Lower leg skin (tissue), 3 donors: ENCODE measurements around the gene SINHCAF.
"Not testable (repeated sequence)": the region's sequence is repeated elsewhere in the genome, so short reads cannot be mapped to it uniquely, and the experiment has no call there.

ENCODE experiments used
- POLR2A ChIP-seq, 2 donors: fragments of 450-650 bp; IDR thresholded peaks; one replicate each; pipeline ENCODE4 v1.6.1; 2016 to 2017; ENCODE audit warnings: antibody characterized with exemption in 2 of 2, mild to moderate bottlenecking in 1 of 2, moderate library complexity in 1 of 2
- TF ChIP-seq, protein P1 (sequence below), 3 donors: fragments of 450-650 bp; IDR thresholded peaks; one replicate each; pipeline ENCODE4 v1.5.1; 2016; ENCODE audit warnings: antibody characterized with exemption in 3 of 3, mild to moderate bottlenecking in 3 of 3, moderate library complexity in 2 of 3

DNA sequence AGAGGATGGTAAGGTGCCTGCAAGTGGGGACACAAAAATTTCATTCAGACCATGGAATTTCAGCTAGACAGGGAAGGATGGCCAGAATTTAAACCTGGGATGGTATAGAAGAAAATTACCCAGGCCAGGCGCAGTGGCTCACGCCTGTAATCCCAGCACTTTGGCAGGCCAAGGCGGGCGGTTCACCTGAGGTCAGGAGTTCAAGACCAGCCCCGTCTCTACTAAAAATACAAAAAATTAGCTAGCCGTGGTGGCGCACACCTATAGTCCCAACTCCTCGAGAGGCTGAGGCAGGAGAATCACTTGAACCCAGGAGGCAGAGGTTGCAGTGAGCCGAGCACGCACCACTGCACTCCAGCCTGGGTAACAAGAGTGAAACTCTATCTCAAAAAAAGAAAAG is 87.6 kb downstream of the SINHCAF start:
- TF ChIP-seq, protein P1, sequence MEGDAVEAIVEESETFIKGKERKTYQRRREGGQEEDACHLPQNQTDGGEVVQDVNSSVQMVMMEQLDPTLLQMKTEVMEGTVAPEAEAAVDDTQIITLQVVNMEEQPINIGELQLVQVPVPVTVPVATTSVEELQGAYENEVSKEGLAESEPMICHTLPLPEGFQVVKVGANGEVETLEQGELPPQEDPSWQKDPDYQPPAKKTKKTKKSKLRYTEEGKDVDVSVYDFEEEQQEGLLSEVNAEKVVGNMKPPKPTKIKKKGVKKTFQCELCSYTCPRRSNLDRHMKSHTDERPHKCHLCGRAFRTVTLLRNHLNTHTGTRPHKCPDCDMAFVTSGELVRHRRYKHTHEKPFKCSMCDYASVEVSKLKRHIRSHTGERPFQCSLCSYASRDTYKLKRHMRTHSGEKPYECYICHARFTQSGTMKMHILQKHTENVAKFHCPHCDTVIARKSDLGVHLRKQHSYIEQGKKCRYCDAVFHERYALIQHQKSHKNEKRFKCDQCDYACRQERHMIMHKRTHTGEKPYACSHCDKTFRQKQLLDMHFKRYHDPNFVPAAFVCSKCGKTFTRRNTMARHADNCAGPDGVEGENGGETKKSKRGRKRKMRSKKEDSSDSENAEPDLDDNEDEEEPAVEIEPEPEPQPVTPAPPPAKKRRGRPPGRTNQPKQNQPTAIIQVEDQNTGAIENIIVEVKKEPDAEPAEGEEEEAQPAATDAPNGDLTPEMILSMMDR (IDR thresholded peaks at IDR 0.05) = not testable (repeated sequence)
- TF ChIP-seq POLR2A (IDR thresholded peaks at IDR 0.05) = not testable (repeated sequence)
